ENCODE measurements around the gene BTF3. TPM values are rescaled to one million over a fixed set of nuclear protein-coding genes. Genes with fewer than 3 reads are reported as not detected.

The BTF3 gene
- total RNA-seq, 1 experiment from 2014 or later, result 861 TPM

DNA sequence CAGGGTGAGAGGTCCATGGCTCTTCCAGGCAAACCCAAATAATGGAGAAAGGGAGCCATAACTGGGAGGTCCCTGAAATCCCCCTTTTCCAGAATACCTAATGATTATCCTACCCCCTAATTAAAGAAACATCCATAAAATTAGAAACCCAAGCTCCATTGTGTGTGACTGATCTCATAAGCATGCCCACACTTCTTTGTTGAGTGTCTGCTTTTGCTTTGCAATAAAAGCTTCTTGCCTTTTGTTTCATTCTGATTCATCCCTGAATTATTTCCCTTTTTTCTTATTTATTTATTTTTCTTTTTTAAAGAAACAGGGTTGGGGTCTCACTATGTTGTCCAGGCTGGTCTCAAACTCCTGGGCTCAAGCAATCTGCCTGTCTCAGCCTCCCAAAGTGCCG lies 33.1 kb downstream of the BTF3 start:
- H3K4me3 Mint-ChIP-seq, result no peak overlapping the region
- Histone ChIP-seq H3K27me3 (ENCODE audit: insufficient read depth, low read length) (no peaks in the 10 kb centered on the region), H3K79me1 (ENCODE audit: insufficient read depth, low read depth, low read length, poor library complexity, severe bottlenecking) (no peaks in the 10 kb centered on the region), H3T11ph (ENCODE audit: low read length) (no peak overlapping the region), H4K20me1 (ENCODE audit: control insufficient read depth, insufficient read depth, insufficient read length) (no peaks in the 10 kb centered on the region), H3K27ac (ENCODE audit: insufficient read length, low read depth, low read length) (no peak overlapping the region), H2BK5ac (ENCODE audit: insufficient read length, low read length) (no peak overlapping the region), H2BK15ac (ENCODE audit: low read depth, low read length) (no peak overlapping the region), H3K9ac (ENCODE audit: extremely low read depth, insufficient read length, low read length) (no peak overlapping the region), H3K4ac (ENCODE audit: low read depth, low read length) (no peak overlapping the region), H3K79me2 (ENCODE audit: insufficient read depth, low read length) (no peaks in the 10 kb centered on the region), H3K14ac (ENCODE audit: insufficient read depth, low read length) (no peak overlapping the region), H3K18ac (ENCODE audit: insufficient read length, low read depth, low read length) (no peak overlapping the region), H3K23ac (ENCODE audit: insufficient read length, low read depth, low read length) (no peak overlapping the region), H3K56ac (ENCODE audit: insufficient read length, low read depth, low read length) (no peak overlapping the region), H3K4me2 (ENCODE audit: insufficient read depth, insufficient read length, low read length) (no peak overlapping the region), H2AFZ (ENCODE audit: low read length) (no peak overlapping the region), H3K23me2 (ENCODE audit: insufficient read length, low read depth, low read length, poor library complexity, severe bottlenecking) (no peaks in the 10 kb centered on the region), H2BK20ac (ENCODE audit: low read depth, low read length, poor library complexity, severe bottlenecking) (no peak overlapping the region), H3K9me3 (ENCODE audit: control insufficient read depth, low read depth, low read length) (no peaks in the 10 kb centered on the region), H3K4me1 (ENCODE audit: insufficient read depth, low read length) (peaks cover 2% of the 10 kb centered on the region; the same call in 1 of the 2 replicates), H4K91ac (ENCODE audit: insufficient read length, low read depth, low read length) (no peak overlapping the region), H2BK12ac (ENCODE audit: insufficient read length, low read depth, low read length) (no peak overlapping the region), H2AK5ac (ENCODE audit: insufficient read length, low read length) (no peak overlapping the region), H4K8ac (replicated peaks; ENCODE audit: insufficient read length, low read depth, low read length) (no peak overlapping the region), H4K5ac (ENCODE audit: insufficient read length, low read depth, low read length) (no peak overlapping the region), H2BK120ac (ENCODE audit: low read depth, low read length, poor library complexity, severe bottlenecking) (no peak overlapping the region)
- H3K27ac Mint-ChIP-seq, result no peak overlapping the region
- peaks cover 21 to 25% of the 10 kb centered on the region in 2 experiments for H3K9me3 Mint-ChIP-seq
- WGBS (ENCODE audit: extremely low coverage, insufficient read length, low lambda C conversion rate), result no CpG with 5 or more reads among the region's 1 CpG
- peaks cover 9 to 15% of the 10 kb centered on the region in 2 experiments for H3K4me1 Mint-ChIP-seq
- DNase-seq, result no peak
- TF ChIP-seq, protein P1, sequence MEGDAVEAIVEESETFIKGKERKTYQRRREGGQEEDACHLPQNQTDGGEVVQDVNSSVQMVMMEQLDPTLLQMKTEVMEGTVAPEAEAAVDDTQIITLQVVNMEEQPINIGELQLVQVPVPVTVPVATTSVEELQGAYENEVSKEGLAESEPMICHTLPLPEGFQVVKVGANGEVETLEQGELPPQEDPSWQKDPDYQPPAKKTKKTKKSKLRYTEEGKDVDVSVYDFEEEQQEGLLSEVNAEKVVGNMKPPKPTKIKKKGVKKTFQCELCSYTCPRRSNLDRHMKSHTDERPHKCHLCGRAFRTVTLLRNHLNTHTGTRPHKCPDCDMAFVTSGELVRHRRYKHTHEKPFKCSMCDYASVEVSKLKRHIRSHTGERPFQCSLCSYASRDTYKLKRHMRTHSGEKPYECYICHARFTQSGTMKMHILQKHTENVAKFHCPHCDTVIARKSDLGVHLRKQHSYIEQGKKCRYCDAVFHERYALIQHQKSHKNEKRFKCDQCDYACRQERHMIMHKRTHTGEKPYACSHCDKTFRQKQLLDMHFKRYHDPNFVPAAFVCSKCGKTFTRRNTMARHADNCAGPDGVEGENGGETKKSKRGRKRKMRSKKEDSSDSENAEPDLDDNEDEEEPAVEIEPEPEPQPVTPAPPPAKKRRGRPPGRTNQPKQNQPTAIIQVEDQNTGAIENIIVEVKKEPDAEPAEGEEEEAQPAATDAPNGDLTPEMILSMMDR (conservative IDR thresholded peaks at IDR 0.05), result no peak
- H3K36me3 Mint-ChIP-seq (ENCODE audit: insufficient read depth in 1 of 3, low read depth in 3 of 3), result peaks cover 2 to 22% (median 7%) of the 10 kb centered on the region in 3 experiments
- H3K27me3 Mint-ChIP-seq (ENCODE audit: low read depth), result peaks cover 3% of the 10 kb centered on the region

All from H9 (cell line).